ENCODE measurements around the gene ADGRG6.

- TF ChIP-seq CTCF (IDR thresholded peaks at IDR 0.05) (no peak), POLR2A (IDR thresholded peaks at IDR 0.05) (no peak), POLR2AphosphoS5 (IDR thresholded peaks at IDR 0.05) (no peak)
These were observed 4.2 kb upstream of the ADGRG6 start for GRCh38 chr6:142297605-142297995.

All from breast epithelium (tissue), 3 donors.